Mesothelial cell of epicardium (in vitro differentiated cells): ENCODE results near the gene FRMD1. TPM values are rescaled to one million over a fixed set of nuclear protein-coding genes. Genes with fewer than 3 reads are reported as not detected.

ENCODE experiments used
- DNase-seq, 2 experiments: peaks; one replicate each; pipeline ENCODE4 v3.0.0; 2021; ENCODE audit warnings: low spot score in 2 of 2; ENCODE audit not compliant: unreplicated experiment in 2 of 2
- H3K27ac Mint-ChIP-seq: 2 replicates; pipeline ENCODE4 v1.8.0; 2021; ENCODE audit warnings: mixed read lengths
- H3K27me3 Mint-ChIP-seq: 2 replicates; pipeline ENCODE4 v1.8.0; 2021; ENCODE audit warnings: low read depth, mixed read lengths
- H3K36me3 Mint-ChIP-seq: 2 replicates; pipeline ENCODE4 v1.8.0; 2021; ENCODE audit warnings: mixed read lengths
- H3K4me1 Mint-ChIP-seq: 2 replicates; pipeline ENCODE4 v1.8.0; 2021; ENCODE audit warnings: mixed read lengths
- H3K4me3 Mint-ChIP-seq: 2 replicates; pipeline ENCODE4 v1.8.0; 2021; ENCODE audit warnings: mild to moderate bottlenecking, moderate library complexity, mixed read lengths
- H3K9me3 Mint-ChIP-seq: 2 replicates; pipeline ENCODE4 v1.8.0; 2021; ENCODE audit warnings: mixed read lengths
- CTCF ChIP-seq: fragments of 200-600 bp; sonication (generic); IDR thresholded peaks from one replicate; pipeline ENCODE4 v1.5.0; 2021; ENCODE audit warnings: antibody characterized with exemption; ENCODE audit not compliant: unreplicated experiment
- total RNA-seq: library from RNA; stranded (reverse); gene quantifications from 3 replicates; pipeline ENCODE4 v1.2.1, GENCODE V29; 2021

Gene FRMD1
- total RNA-seq, 1 donor from 2014 or later, result not detected

DNA sequence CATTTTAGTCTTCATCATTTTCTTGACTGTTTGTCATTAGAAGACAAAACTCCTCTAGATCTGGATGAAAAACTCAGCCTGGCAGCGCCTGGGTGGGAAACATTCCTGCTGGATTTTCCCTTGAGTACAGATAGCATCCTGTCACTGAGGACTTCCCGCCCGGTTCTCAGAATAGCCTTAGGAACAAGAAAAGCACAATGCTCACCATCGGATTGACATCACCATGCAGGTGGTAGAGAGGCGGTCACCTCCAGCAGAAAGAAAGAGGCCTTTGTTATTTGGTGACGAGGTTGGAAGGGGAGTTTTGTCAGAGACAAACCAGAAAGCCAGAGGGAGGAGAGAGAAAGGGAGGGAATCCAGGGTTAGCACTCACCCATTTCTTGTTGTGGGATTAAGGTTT is 41.8 kb downstream of the FRMD1 start:
- Mint-ChIP-seq H3K36me3 (peaks cover 12% of the 10 kb centered on the region), H3K4me3 (no peak overlapping the region), H3K27ac (no peak overlapping the region), H3K27me3 (no peaks in the 10 kb centered on the region), H3K9me3 (peaks cover 26% of the 10 kb centered on the region), H3K4me1 (peaks cover 22% of the 10 kb centered on the region)
- no peak for TF ChIP-seq CTCF
- no peak for DNase-seq

DNA sequence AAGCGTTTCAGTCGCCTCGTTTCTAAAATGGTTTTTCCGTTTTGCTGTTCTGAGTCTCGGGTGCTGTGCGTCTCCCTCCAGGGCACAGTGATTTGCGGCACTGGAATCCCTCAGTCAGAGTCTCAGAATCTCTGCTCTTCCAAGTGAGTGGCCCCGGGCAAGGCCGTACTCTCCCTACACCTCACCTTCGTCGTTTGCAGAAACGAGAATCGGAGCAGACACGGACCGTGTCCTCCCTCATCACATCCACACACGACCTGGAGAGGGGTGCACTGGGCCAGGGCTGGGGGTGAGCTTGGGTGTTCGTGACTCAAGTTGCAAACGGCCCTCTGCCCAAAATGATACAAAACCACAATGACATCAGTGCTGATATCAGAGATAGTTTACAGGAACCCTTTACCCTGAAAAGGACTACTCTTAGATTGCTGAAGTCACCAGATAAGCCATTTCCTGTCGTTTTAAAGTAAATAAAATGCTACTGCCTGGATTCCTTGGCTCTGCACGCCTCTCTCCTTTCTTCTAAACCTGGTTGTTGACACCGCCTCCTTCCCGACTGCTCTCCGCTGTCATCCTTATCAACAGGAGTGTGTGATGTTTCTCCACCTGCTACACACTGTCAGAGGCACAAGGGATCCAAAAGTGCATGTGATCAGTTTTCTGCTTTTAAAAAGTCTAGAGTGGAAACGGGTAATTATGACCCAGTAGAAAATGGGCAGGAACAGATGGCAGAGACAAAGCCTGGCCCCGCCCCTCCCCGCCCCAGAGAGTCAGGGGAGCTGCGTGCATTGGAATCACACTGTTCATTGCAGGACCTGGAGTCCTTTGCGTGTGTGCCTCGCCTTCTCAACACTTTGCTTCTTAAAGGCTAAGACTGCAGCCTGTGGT is 43.1 kb downstream of the FRMD1 start:
- H3K27ac Mint-ChIP-seq, result peak overlapping the region; percentile 94
- DNase-seq, result no peak
- H3K36me3 Mint-ChIP-seq, result peaks cover 12% of the 10 kb centered on the region
- peak overlapping the region; percentile 73 for H3K4me3 Mint-ChIP-seq
- H3K9me3 Mint-ChIP-seq, result peaks cover 22% of the 10 kb centered on the region
- TF ChIP-seq CTCF, result no peak
- no peaks in the 10 kb centered on the region for H3K27me3 Mint-ChIP-seq
- peaks cover 35% of the 10 kb centered on the region for H3K4me1 Mint-ChIP-seq

GRCh38 chr6:168035098-168035660 is 43.8 kb downstream of the FRMD1 start:
- peaks cover 12% of the 10 kb centered on the region for H3K36me3 Mint-ChIP-seq
- peak overlapping the region; percentile 73 for H3K4me3 Mint-ChIP-seq
- H3K27me3 Mint-ChIP-seq, result no peaks in the 10 kb centered on the region
- DNase-seq, result peak; percentile 62 to 76
- peaks cover 41% of the 10 kb centered on the region for H3K4me1 Mint-ChIP-seq
- peaks cover 22% of the 10 kb centered on the region for H3K9me3 Mint-ChIP-seq
- TF ChIP-seq CTCF, result no peak
- H3K27ac Mint-ChIP-seq, result peak overlapping the region; percentile 94

GRCh38 chr6:168034537-168034936 is 44.5 kb downstream of the FRMD1 start:
- peak overlapping the region; percentile 73 for H3K4me3 Mint-ChIP-seq
- no peak for TF ChIP-seq CTCF
- H3K27ac Mint-ChIP-seq, result peak overlapping the region; percentile 94
- DNase-seq, result no peak
- H3K27me3 Mint-ChIP-seq, result no peaks in the 10 kb centered on the region
- peaks cover 10% of the 10 kb centered on the region for H3K36me3 Mint-ChIP-seq
- peaks cover 17% of the 10 kb centered on the region for H3K9me3 Mint-ChIP-seq
- peaks cover 46% of the 10 kb centered on the region for H3K4me1 Mint-ChIP-seq

DNA sequence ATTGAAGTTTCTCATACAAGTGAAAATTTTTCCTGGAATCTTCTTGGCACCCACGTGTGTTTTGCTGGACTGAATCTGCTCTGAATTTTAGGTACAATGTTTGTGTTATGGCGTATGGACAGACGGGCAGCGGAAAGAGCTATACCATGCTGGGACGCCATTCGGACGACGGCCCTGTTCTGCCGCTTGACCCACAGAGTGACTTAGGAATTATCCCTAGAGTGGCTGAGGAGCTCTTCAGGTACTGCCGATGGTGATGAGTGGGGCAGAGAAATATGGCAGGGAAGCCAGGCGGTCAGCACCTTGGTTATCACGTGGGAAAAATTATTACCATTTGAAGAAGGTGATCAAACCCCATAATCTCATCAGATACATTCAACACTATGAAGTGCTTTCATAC is 45.2 kb downstream of the FRMD1 start:
- H3K9me3 Mint-ChIP-seq, result peaks cover 14% of the 10 kb centered on the region
- peak overlapping the region; percentile 60 for H3K27ac Mint-ChIP-seq
- H3K36me3 Mint-ChIP-seq, result peaks cover 9% of the 10 kb centered on the region
- TF ChIP-seq CTCF, result no peak
- peaks cover 46% of the 10 kb centered on the region for H3K4me1 Mint-ChIP-seq
- H3K4me3 Mint-ChIP-seq, result no peak overlapping the region
- no peak for DNase-seq
- H3K27me3 Mint-ChIP-seq, result no peaks in the 10 kb centered on the region
